GM19043 (cell line): Measurements from ENCODE around the gene BICC1.

Source experiments
- ATAC-seq: cut with Tn5 transposase; IDR thresholded peaks from one replicate; pipeline ENCODE4 v1.9.1; 2021; ENCODE audit warnings: low read depth; ENCODE audit not compliant: unreplicated experiment

The BICC1 gene, protein sequence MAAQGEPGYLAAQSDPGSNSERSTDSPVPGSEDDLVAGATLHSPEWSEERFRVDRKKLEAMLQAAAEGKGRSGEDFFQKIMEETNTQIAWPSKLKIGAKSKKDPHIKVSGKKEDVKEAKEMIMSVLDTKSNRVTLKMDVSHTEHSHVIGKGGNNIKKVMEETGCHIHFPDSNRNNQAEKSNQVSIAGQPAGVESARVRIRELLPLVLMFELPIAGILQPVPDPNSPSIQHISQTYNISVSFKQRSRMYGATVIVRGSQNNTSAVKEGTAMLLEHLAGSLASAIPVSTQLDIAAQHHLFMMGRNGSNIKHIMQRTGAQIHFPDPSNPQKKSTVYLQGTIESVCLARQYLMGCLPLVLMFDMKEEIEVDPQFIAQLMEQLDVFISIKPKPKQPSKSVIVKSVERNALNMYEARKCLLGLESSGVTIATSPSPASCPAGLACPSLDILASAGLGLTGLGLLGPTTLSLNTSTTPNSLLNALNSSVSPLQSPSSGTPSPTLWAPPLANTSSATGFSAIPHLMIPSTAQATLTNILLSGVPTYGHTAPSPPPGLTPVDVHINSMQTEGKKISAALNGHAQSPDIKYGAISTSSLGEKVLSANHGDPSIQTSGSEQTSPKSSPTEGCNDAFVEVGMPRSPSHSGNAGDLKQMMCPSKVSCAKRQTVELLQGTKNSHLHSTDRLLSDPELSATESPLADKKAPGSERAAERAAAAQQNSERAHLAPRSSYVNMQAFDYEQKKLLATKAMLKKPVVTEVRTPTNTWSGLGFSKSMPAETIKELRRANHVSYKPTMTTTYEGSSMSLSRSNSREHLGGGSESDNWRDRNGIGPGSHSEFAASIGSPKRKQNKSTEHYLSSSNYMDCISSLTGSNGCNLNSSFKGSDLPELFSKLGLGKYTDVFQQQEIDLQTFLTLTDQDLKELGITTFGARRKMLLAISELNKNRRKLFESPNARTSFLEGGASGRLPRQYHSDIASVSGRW

DNA sequence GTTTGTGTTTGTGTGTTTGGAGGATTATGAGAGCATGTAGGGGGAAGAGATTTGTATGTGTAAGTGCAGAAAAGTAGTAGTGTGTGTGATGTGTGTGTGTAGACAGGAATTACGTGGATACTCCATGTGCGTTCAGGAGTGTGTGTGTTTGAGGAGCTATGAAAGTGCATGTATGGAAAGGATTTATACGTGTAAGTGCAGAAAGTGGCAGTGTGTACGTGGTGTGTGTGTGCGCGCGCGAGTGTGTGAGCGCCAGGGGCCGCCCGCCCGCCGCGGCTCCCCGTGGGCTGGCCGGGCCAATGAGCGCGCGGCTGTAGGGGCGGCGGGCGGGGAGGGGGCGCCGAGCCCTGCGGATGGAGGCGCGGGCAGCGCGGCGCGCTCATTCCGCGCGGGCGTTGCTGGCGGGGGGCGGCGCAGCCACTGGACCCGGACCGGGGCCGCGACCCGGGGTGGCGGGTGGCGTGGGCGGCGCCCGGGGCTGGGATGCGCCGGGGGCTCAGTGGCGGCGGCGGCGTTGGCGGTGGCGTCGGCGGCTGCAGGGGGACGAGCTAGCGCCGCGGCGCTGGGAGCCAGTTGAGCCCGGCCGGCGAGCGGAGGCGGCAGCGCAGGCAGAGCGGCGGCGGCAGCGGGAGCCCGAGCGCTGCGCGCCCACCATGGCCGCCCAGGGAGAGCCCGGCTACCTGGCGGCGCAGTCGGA lies at the start of gene BICC1:
BICC1 (plus strand) TSS at position 382 of the 697 bp plus-strand sequence; CDS start at position 654, 272 bp downstream.
- no peak for ATAC-seq

DNA sequence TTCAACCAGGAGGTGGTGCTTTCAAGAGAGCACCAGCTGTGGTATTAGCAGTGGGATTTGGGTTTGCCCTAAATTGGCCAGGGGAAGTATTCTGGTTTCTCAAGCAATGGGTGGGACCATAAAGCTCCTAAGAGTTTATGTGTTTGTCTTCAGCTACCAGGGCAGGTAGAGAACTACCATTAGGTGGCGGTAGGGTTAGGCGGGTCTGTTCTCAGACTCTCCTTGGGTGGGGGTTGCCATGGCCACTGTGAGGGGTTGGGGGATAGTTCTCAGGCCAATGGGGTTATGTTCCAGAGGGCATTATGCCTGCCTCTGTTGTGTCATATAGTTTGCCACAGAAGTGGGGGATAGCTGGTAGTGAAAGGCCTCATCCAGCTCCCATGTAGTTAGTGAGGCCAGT lies 47.7 kb upstream of the BICC1 start:
- no peak for ATAC-seq

DNA sequence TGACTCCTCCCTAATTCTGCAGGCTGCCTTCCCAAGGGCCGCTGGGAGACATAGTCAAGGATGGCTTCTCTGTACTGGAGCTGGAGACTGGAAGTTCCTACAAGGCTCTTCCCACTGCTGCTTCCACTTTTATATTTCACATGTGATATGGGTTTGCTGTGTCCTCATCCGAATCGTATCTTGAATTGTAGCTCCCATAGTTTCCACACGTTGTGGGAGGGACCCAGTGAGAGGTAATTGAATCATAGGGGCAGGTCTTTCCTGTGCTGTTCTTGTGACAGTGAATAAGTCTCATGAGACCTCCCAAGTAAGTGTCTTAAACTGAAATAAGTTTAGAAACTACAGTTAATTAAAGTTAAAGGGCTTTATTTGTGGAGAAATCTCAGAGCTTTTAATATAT lies 47.0 kb upstream of the BICC1 start:
- ATAC-seq, result no peak

DNA sequence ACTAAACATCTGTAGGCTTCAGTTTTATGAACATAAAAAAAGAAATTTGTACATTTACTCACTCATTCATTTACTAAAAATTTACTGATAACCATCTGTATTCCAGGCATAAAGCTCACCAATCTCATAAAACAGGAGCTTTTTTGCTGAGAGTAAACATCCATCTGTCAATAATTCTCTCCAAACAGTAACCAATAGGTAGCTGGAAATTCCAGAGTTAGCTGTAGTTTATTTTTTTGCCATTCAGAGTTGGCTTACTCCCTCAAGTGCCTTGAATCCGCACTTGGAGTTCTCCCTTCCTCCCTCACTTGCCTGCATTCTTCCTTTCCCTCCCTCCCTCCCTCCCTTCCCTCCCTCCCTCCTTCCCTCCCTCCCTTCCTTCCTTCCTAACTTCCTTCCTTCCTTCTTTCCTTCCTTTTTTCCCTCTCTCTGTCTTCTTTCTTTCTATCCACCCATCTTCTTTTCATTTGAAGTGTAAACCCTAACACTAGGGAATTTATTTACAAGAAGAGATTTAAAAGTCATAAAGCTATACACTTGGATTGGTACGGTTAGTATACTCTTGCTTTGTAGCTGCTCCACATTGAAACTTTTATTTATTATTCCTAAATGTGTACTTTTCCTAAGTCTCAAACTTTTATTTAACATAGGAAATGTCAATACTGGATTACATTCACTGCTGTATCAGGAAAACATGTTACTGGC lies 44.6 kb upstream of the BICC1 start:
- ATAC-seq, result no peak

DNA sequence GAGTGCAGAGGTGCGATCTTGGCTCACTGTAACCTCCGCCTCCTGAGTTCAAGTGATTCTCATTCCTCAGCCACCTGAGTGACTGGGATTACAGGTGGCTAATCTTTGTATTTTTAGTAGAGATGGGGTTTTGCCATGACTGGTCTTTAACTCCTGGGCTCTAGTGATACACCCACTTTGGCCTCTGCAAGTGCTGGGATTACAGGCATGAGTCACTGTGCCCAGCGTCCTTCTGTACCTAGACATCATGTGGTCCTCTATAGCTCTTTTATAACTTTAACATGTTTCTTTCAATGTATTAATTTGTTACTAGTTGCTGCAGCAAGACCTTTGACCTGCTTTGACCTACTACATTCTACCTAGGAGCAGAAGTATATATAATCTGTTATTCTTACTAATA lies 38.7 kb upstream of the BICC1 start:
- no peak for ATAC-seq

DNA sequence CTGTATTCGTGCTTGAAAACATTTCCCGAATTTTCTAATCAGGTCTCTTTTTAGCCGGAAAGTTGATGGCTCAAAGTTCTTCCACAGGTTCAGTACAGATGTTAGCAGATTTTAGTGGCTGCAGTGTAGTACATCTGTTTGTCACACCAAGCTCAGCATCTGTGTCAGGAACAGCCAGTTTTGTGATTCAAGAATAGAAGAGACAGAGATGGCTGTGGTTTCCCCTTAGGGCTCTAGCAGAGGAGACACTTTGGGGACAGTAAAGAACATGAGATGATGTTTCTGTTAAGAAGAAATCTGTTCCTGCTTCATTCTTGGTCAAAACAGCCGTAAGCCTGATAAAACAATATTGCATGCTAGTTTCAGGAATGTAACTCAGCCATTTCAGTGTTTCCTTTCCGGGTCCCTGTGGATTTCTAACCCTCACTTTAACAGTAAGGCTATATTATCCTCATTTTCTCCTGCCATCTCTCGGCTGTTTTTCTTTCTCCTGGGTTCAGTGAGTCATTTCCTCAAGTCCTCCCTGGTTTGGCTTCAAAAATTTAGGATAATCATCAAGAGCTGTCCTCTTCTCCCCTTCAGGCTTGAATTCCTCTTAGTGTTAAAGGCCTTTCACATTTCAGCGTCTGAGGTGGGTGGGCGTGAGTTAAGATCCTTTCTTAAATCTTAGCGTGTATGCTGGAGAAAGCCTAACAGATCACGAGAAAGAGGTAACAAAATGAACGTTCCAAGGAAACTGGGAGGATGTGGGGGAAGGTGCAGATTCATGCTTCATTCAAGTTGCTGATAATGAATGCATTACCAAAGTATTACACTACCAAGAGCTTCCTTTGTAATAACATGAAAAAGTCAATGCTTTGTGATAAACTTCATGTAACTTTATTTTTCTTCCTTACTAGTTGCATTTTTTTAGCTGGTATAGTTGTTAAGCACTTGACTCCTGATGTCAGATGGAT lies 37.1 kb upstream of the BICC1 start:
- ATAC-seq, result no peak

DNA sequence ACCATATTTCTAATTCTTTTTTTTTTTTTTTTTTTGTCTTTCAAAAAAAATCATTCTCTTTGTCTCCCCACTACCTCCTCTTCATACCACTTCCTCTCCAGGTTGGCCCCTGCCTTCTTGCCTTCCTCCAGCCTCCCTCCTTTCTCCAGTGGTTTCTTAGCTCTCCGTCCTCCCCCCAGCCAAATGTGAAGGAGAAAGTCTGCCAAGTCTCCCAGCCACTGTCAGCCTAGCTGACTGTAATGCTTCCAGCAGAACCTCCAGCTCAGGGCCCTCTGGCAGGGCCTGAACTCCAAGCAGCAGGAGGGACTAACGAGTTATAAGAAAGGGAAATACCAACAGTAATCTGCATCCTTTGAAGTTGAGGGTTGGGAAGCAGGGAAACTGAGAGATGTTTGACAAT lies 35.5 kb upstream of the BICC1 start:
- no peak for ATAC-seq

DNA sequence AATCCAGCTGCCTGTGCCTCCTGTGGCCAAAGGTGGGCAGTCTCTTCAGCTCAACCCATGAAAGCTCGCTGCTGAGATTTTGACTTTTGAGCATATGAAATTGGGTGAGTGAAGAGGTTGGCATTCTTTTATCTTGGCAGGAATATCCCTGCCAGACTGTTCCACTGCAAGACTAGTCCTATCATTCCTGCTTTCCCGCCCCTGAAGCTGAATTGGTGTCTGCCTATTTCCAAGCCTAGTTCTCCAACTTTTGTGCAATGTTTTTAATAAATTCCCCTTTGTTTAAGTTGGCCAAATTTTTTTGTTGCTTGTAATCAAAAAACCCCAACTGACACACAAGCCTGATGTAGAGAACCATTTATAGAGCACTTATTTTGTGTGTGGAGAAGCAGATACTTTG lies 34.8 kb upstream of the BICC1 start:
- no peak for ATAC-seq

DNA sequence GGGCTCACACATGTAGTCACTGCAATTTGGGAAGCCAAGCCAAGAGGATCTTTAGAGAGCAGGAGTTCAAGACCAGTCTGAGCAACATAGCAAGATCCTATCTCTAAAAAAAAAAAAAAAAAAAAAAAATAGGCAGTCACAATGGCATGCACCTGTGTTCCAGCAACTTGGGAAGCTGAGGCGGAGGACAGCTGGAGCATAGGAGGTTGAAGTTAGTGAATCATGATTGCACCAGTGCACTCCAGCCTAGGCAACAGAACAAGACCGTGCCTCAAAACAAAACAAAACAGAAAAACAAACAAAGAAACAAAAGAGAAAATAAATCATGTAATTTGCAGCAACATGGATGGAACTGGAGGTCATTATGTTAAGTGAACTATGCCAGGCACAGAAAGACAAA lies 33.6 kb upstream of the BICC1 start:
- no peak for ATAC-seq

DNA sequence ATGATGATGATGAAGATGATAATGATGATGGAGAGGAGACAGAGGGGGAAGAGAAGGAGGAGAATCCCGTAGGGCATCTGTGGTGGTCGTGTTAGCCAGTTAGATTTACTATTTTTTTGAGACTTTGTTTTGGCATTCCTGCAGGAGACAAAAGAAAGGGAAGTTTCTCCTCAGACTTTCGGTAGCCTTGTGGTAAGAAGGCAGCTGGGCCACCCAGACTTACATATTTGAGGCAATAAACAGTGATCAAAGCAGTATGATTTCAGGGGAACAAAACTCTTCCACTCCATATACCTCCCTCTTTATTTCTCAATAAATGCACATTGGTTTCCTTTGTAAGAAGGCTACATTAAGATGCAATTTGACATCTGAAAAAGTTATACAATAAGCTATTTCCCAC lies 32.4 kb upstream of the BICC1 start:
- ATAC-seq, result no peak

DNA sequence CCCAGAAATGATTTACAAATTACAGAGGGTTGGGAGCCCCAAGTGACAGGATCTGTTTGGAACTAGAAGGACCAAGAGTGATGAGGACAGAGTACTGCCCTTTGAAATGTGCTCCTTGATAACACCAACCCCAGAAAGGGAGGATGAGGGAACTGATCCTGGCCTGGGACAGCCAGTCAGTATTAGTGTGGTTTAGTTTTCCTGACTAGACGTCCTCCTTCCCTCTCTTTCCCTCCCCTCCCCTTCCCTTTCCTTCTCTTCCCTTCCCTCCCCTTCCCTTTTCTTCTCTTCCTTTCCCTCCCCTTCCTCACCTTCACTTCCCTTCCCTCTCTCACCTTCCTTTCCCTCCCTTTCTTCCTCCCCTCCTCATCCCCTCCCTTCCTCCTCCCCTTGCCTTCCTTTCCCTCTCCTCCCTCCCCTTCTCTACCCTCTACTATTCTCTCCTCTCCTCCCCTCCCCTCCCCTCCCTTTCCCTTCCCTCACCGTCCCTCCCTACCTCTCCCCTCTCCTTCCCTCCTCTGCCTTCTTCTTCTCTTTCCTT lies 31.0 kb upstream of the BICC1 start:
- ATAC-seq, result no peak

DNA sequence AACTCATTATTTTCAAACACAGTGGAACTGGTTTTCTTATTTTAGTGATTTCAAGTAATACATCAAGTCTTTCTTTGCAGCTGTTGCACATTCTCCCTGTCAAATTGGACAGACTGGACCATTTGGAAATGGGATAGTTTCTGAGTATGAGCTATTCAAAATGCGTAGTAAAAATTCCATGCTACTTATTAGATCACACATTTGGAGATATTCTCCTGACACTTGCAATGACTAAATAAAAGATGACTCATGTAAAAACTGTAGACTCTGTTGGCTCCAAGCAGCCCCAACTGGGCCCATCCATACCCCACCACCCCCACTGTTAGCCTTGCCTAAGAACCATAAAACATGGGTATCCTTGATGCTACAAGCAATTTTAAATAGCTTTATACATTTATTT lies 25.9 kb upstream of the BICC1 start:
- no peak for ATAC-seq

DNA sequence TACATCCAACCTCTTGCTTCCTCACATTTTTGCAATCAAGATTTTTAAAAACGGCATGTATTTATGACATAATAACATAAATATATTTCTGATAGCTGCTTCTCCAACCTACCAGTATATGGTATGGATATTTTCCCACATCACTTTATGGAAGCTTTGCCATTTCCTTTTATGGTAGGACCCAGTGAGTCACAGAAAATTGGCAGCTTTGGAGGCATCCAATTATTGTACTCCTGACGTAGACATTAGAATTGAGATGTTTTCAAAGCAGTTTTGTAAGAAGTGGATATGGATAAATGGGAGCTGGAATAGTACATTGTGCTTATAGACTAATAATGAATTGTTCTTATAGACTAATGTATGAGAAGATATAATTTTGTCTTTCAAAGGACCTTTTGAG lies 23.8 kb upstream of the BICC1 start:
- no peak for ATAC-seq

DNA sequence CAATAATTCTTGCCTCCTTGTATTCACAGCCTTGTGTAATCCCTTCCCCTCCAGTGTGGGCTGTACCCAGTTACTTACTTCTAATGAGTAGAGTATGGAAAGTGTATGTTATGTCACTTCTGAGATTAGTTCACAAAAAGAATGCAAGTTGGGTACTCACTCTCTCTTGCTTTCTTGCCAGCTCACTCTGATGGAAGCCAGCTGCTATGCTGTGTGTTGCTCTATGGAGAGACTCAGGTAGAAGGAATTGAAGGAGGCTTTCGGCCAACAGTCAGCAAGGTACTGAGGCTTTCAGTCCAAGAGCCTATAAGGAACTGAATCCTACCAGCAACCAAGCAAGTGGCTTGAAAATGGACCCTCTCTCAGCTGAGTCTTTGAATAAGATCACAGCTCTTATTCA lies 9.7 kb upstream of the BICC1 start:
- no peak for ATAC-seq

DNA sequence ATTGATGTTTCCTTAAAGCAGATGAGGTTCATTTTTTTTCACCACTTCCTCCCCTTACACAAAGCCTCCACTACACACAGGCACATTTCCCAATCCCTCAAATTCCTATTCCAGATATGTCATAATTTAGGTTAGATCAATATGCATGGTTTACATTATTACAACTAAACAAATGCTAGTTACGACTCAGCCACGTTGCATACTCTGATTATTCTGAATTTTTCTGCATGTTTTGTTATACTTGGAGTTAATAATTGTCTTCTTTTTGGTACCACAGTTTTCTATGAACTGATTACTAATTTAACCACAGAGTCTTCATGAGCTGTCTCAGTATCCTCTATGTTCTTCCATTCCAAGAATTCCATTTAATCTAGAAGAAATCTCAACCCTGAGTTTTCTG lies 4.4 kb upstream of the BICC1 start:
- ATAC-seq, result no peak

DNA sequence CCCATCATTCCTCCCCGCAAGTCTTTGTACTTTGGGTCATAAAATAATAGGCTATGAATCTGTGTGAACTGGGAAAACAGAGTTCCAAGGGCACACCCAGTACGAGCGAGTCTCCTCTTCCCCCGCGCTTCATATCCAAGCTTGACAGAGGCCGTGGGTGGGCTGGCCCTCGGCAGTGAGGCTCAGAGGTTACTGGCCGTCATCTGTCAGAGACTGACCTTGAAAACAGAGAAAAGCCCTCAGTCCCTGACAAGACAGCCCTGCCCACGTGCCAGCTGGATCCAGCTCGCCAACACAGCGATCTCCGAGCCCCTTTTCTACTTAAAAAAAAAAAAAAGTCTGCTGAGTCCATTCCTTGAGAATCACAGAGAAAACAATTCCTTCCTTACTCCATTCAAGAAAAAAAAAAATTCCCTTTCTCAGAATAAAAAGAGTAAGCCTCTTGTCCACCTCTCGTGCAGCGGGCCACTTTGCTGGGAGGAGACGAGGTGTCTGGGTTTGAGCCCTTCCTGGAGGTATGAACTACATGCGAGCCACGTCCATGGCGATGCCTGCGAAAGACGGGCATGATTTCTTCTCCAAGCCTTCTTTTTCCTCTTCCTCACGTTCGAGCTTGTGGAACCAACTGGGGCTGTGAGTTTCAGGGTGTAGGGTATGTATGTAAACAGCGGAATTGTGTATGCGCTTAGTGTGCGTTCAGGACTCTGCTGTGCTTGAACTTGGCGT lies 744 bp upstream of the BICC1 start:
- no peak for ATAC-seq

DNA sequence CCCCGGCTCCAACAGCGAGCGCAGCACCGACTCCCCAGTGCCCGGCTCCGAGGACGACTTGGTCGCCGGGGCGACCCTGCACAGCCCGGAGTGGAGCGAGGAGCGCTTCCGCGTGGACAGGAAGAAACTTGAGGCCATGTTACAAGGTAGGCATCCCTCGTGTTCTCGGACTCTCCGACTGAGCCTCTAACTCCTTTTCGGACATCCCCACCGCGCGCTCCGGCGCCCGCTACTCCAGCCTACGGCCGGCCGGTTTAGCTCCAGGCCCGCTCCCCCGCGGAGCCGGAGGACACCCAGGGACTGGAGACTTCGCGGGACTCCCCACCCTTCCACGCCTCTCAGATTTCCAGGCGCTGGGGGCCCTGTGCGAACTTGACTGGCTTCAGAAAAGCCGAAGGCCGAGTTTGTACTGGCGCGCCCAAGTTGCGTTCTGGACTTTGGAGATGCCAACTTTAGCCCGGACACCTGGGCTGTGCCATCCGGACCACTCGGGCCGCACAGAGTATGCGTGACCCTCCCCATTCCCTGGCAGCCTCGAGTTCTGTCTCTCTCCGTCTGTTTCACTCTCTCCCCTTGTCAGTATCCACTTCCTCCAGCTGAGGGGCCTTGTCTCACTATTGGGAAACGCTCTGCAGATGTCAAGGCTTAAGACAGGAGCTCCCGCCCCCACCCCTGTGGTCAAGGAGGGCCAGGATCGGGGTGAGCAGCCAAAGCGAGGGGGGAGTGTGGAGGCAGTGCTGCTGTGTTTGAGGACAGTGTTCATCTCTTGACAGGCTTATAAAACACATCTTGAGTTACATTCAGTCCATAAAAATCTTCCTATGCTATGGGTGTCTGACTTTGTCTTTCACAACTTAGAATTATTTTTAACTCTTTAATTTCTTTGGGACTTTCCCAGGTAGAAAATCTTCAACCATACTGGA lies 777 bp downstream of the BICC1 start:
- no peak for ATAC-seq
